MM.1S (cell line): ENCODE measurements around the gene SCNM1.

Experiments
- EZH2 ChIP-seq: fragments of 300-600 bp; sonication (generic); optimal IDR thresholded peaks from 2 replicates; pipeline ENCODE3; 2017; ENCODE audit warnings: low read depth, mild to moderate bottlenecking, antibody characterized with exemption, low read length, mixed read lengths
- EZH2phosphoT487 ChIP-seq: fragments of 300-600 bp; sonication (generic); IDR thresholded peaks from 2 replicates; pipeline ENCODE4 v1.6.1; 2018; ENCODE audit warnings: antibody characterized with exemption, low read length
- TF ChIP-seq, protein P1 (sequence below): fragments of 300-600 bp; sonication (generic); IDR thresholded peaks from 2 replicates; pipeline ENCODE4 v1.5.1; 2016; ENCODE audit warnings: antibody characterized with exemption, low read length, mixed read lengths

DNA sequence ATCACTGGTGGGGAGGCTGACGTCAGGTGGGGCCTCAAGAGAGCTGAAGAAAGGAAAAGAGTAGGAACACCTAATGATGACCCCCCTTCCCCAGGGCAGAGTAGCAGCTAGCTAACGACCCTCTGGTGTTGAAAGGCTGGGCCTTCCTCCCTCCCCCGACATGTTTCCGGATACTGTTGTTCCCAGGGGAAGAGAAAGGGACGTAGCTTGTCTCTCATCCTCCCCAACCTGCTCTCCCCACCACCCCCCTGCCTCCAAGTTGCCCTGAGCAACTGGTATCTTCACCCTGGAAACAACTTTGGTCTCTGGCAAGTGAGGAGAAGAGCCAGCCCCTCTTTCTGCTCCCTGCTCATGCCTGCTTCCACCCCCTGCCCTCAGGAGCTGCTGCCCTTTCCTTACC lies 22.0 kb upstream of the SCNM1 start:
- TF ChIP-seq, protein P1, sequence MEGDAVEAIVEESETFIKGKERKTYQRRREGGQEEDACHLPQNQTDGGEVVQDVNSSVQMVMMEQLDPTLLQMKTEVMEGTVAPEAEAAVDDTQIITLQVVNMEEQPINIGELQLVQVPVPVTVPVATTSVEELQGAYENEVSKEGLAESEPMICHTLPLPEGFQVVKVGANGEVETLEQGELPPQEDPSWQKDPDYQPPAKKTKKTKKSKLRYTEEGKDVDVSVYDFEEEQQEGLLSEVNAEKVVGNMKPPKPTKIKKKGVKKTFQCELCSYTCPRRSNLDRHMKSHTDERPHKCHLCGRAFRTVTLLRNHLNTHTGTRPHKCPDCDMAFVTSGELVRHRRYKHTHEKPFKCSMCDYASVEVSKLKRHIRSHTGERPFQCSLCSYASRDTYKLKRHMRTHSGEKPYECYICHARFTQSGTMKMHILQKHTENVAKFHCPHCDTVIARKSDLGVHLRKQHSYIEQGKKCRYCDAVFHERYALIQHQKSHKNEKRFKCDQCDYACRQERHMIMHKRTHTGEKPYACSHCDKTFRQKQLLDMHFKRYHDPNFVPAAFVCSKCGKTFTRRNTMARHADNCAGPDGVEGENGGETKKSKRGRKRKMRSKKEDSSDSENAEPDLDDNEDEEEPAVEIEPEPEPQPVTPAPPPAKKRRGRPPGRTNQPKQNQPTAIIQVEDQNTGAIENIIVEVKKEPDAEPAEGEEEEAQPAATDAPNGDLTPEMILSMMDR = no peak
- no peak for TF ChIP-seq EZH2
- TF ChIP-seq EZH2phosphoT487 = no peak
